NCI-H2107 treated with DMSO at 0.1 percent for 48 hours (cell line): ENCODE results near the gene OBSL1.

ENCODE experiments used
- DNase-seq: peaks from one replicate; lab custom pipeline; 2025; ENCODE audit not compliant: unreplicated experiment; lab: John Stamatoyannopoulos, UW

The OBSL1 gene

GRCh38 chr2:219571311-219572236 is at the start of gene OBSL1:
Gene OBSL1, minus strand, starts transcription at chr2:219571539. Its CDS starts 307 bp downstream, at chr2:219571232.
- peak; percentile 29 for DNase-seq

GRCh38 chr2:219620546-219620945 is 49.2 kb upstream of the OBSL1 start:
- no peak for DNase-seq

- no peak for DNase-seq
These were observed 47.9 kb upstream of the OBSL1 start for GRCh38 chr2:219619235-219619634.

GRCh38 chr2:219618733-219619122 is 47.4 kb upstream of the OBSL1 start:
- no peak for DNase-seq

- DNase-seq: no peak
These were observed 45.2 kb upstream of the OBSL1 start for GRCh38 chr2:219616550-219616949.

- DNase-seq: no peak
These were observed 44.6 kb upstream of the OBSL1 start for GRCh38 chr2:219615894-219616293.

- no peak for DNase-seq
These were observed 43.7 kb upstream of the OBSL1 start for GRCh38 chr2:219615036-219615435.

GRCh38 chr2:219614076-219614860 is 42.9 kb upstream of the OBSL1 start:
- DNase-seq: no peak

GRCh38 chr2:219613461-219614070 is 42.2 kb upstream of the OBSL1 start:
- DNase-seq: no peak

GRCh38 chr2:219612577-219613286 is 41.4 kb upstream of the OBSL1 start:
- DNase-seq: peak; percentile 30

- DNase-seq: peak; percentile 27
These were observed 40.7 kb upstream of the OBSL1 start for GRCh38 chr2:219611866-219612576.

GRCh38 chr2:219611306-219611705 is 40.0 kb upstream of the OBSL1 start:
- DNase-seq: no peak

- DNase-seq: no peak
These were observed 37.9 kb upstream of the OBSL1 start for GRCh38 chr2:219609149-219609750.

GRCh38 chr2:219608399-219608964 is 37.1 kb upstream of the OBSL1 start:
- DNase-seq: no peak

GRCh38 chr2:219607931-219608330 is 36.6 kb upstream of the OBSL1 start:
- no peak for DNase-seq

- DNase-seq: no peak
These were observed 34.2 kb upstream of the OBSL1 start for GRCh38 chr2:219605607-219605954.

- DNase-seq: no peak
These were observed 32.4 kb upstream of the OBSL1 start for GRCh38 chr2:219603771-219604170.

- no peak for DNase-seq
These were observed 27.2 kb upstream of the OBSL1 start for GRCh38 chr2:219598308-219599078.
